HG02642 (cell line): ENCODE data around the gene NEK1.
"Not testable (repeated sequence)": the region's sequence is repeated elsewhere in the genome, so short reads cannot be mapped to it uniquely, and the experiment has no call there.

Experiments
- ATAC-seq: cut with Tn5 transposase; IDR thresholded peaks from one replicate; pipeline ENCODE4 v1.9.1; 2021; ENCODE audit warnings: mild to moderate bottlenecking; ENCODE audit not compliant: unreplicated experiment, poor library complexity

The NEK1 gene

DNA sequence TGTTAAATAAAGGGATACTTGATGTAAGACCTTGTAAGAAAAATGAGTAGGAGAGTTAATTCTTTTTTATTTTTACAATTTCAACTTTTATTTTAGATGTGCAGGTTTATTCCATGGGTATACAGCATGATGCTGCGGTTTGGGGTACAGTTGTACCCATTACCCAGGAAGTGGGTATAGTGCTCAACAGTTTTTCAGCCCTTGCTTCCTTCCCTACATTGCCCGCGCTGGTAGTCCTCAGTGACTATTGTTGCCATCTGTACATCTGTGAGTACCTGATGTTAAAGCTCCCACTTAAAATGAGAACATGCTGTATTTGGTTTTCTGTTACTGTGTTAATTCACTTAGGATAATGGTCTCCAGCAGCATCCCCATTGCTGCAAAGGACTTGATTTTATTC lies 17.7 kb upstream of the NEK1 start:
- no peak for ATAC-seq

DNA sequence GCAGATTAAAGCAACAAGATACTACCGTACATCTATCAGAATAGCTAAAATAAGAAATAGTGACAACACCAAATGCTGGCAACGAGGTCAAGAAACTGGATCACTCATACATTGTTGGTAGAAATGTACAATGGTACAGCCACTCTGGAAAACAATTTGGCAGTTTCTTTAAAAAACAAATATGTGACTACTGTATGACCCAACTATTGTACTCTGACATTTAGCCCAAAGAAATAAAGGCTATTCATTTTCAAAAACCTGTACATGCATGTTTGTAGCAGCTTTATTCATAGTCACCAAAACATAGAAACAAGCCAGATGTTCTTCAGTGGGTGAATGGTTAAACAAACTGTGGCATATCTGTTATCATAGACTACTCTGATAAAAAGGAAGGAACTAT lies 16.2 kb upstream of the NEK1 start:
- no peak for ATAC-seq

DNA sequence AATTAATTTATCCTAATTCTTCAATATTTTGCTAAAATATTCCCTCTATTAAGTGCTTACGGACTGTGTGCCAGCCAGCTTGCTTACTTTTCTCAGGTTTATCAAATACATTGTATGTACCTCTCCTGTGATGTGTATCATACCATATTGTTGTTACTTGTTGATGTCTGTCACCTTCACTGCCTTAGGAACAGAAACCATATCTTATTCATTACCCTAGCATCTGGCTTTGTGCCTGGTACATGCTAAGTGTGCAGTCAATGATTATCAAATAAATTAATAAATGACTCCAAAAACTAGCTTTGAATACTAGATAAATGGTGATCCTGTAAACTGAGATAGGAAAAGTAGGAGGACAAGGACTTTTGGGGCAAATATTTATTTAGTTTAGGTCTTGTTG lies 14.9 kb upstream of the NEK1 start:
- no peak for ATAC-seq

DNA sequence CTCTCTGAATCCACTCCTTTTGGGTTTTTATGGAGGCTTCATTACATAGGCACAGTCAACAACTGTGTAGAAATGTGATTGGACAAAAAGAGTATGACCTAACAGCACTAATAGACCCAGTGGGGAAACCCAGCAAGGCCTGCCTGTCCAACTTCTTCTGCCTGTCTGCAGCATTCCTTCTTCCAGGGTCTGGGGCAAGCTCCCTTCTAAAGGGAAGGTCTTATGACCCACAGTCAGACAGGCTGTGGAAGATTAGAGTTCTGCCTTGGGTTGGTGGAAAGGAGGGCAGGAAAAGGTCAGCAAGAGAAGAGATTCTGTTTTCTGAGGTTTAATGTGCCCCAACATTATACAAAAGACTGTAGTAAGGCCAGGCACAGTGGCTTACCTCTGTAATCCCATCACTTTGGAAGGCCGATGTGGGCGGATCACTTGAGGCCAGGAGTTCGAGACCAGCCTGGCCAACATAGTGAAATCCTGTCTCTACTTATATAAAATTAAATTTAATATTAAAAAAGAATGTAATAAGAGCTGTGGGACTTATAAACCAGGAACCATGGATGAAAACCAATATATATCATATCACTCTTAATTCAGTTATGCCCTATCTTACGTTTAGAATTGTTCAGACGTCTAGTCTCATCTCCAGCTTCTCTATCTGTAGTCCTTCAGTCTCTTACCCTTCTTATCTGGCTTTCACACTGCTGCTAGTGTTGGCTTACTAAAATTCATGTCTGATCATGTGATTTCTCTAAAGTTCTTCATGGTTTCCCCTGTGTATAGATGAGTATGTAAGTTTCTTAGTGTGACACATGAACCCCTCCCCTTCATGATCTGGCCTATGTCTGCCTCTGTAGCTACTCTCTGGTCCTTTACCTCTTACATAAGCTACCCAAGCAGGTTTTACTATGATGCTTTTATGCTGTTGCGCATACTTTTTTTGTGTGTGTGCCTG lies 14.2 kb upstream of the NEK1 start:
- peak; percentile 35 for ATAC-seq

DNA sequence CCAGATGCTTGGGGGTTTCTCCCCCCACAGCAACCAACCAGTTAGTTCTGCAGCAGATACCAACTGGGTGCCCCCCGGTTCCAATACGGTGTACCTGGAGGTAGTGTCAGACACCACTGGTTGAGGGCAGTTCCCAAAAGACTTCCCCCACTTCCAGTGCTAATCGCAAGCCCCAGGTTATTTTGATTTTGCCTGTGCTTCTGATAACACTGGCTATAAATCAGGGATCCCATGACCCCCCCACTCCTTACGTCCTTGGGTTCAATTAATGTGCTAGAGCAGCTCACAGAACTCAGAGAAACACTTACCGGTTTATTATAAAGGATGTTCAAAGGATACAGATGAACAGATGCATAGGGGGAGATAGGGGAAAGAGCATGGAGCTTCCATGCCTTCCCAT lies 13.5 kb upstream of the NEK1 start:
- no peak for ATAC-seq

DNA sequence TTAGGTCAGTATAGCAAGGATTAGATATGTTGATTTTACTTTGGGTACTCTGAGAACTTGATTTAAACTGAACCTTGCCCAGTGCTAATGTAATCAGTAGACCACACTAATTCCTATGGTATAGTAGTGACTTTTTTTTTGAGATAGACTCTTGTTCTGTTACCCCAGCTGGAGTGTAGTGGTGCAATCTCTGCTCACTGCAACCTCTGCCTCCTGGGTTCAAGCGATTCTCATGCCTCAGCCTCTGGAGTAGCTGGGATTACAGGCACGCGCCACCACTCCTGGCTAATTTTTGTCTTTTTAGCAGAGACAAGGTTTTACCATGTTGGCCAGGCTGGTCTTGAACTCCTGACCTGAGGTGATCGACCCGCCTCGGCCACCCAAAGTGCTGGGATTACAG lies 11.6 kb upstream of the NEK1 start:
- not testable (repeated sequence) for ATAC-seq

DNA sequence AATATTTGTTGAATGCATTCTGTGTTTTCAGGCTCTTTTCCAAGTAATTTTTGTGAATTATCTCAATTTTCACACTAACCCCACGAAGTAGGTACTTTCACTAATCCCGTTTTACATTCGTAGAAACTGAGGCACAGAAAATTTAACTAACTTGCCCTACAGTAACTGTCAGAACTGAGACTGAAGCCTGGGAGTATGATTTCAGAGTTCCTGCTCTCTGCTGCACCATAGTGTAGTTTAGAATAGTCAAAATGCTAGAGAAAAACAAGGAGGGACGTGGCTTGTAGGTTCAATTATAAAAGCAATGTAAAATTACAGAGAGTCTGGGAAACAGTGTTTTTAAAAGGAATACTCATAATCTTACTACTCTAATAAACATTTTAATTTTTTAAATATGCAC lies 10.2 kb upstream of the NEK1 start:
- ATAC-seq, result no peak

DNA sequence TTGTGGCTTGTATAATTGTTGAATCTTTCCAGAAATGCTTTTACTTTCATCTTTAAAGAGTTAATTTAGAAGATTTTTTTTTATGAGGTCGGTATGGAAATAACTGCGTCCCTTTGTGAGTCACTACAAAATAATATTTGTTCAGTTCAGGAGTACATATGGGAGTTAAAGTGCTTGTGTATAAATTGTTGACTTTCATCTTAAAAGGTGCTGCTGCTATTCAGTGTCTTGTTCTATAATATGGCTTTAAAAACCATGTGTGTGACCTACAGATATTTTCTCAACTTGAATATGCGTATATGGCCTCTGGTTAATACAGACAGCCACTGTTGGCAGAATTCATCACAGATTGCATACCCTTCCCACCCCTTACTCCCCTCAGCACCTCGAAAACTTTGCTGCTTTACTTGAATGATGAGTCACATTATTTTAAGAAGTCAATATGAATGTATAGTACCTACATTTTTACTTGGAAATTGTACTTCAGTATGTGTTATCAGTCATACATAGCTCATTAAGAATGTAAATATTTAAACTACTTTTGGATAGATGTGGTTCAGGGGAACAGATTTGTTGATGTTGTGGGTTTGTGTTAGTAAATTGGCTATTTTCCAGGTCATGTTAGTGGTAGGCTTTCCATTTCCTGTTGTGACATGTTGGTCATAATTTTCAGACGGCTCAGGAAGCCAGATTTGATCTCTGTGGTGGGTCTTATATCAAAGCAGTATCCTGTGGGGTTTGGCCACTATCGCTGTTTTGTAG lies 9.5 kb upstream of the NEK1 start:
- ATAC-seq, result no peak

DNA sequence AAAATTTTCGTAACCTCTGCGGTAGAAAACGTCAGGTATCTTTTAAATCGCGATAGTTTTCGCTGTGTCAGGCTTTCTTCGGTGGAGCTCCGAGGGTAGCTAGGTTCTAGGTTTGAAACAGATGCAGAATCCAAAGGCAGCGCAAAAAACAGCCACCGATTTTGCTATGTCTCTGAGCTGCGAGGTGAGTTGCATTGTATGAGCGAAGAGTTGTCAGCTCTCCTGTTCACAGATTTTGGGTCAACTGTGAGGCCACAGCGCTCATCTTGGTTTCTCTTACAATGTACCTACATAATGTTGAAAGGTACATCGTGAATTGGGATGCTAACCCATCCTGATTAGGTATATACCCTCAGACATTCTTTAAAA lies 8.5 kb upstream of the NEK1 start:
- ATAC-seq, result no peak

DNA sequence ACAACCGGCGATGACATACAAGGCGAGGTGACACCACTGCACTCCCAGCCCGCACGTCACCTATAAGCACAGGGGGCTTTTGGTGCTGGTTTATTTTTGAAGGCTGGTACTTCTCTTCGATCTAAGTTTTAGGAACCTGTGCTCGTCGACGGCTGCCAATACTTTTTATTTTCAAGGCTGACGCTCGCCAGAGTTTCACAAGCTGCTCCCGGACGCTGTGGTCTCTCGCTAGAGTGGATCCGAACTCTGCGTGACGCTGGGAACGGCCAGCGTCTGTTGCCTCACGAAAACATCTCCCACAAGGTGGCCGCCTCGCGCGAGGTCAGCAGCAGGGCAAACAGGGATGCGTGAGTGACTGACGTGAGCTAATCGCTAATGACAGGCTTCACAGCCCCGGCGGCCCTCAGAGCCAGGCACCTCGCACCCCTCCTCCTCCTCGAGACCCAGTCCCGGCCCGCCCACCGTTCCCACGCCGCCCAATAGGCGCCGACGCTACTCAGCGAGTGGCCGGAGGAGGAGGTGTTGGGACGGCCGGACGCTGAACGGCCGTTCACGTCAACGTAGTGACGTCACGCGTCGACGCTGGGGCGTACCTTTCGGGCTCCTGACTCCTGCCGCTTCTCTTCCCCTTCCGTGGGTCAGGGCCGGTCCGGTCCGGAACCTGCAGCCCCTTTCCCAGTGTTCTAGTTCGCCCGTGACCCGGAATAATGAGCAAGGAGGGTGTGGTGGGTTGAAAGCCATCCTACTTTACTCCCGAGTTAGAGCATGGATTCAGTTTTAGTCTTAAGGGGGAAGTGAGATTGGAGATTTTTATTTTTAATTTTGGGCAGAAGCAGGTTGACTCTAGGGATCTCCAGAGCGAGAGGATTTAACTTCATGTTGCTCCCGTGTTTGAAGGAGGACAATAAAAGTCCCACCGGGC lies 7.8 kb upstream of the NEK1 start, which contains the start of gene CLCN3:
TSS of gene CLCN3 (plus strand) at position 621 of the 922 bp plus-strand sequence. CDS start 15,351 bp downstream, outside the sequence.
- ATAC-seq, result peak; percentile 98

DNA sequence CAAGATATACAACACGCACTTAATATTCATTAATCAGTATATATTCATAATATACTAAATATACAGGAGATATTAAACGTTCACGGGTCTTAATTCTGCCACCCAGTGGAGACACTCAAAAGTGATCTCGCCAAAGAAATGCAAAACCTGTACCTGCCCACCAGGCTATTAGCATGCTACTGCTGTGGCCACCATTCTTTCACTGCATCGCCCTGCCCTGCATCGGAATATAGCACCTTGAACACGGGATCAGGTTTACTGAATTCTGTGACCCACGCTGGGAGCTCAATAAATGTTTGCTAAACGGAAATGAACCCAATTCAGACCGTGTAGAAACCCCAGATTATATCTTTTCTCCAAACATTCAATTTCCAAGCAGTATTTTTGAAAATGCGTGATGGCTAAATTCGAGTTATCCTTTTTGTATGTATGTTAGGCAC lies 7.2 kb upstream of the NEK1 start:
- peak; percentile 42 for ATAC-seq

DNA sequence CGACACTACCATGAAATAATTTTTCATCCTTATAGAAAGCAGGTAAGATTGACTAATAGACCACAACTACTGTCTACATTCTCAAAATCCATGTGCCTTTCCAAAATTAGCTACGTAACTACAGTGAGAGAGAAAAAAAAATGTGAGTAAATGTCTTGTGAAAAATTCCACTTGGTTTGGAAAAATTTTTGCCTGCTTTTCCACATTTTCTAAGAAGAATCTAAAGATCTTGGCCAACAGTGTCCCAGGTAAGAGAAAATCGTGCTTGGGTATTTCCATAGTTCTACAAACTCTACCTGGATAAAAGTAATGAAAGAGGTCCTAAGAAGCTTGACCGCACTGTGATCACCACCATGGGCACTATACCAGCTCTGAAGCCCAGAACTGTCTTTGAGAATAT lies 6.6 kb upstream of the NEK1 start:
- no peak for ATAC-seq

DNA sequence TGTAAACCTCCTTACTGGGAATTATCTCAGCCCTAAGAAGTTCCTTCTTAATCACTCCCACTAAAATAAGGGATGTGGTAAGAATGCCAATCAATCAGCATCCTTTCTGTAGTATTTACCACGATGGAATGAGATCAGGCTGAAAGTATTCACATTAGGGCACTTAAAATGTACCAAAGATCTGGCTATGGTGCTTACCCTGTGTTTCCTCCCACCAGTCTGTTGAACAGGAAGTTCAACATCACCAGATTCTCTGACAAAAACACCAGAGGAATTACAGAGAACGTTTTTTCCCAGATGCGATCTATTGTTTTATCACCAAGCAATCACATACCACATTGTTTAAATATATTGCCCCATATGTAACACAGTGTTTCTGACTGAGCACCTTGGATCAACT lies 5.9 kb upstream of the NEK1 start:
- ATAC-seq, result no peak

DNA sequence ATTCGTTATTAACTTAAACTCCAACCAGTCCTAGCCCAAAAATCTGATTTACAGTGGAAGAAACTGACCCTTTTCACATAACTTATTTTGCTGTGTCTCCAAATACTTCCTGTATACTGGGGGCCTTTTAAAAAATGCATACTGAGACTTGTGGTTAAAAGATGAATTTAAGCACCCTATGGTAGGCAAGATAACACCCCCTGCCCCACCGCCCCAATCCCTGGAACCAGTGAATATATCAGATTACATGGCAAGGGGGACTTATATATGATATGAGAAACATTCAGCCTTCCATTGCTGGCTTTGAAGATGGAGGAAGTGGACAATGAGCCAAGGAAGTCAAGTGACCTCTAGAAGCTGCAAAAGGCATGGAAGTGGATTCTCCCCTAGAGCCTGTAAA lies 4.9 kb upstream of the NEK1 start:
- ATAC-seq, result no peak

DNA sequence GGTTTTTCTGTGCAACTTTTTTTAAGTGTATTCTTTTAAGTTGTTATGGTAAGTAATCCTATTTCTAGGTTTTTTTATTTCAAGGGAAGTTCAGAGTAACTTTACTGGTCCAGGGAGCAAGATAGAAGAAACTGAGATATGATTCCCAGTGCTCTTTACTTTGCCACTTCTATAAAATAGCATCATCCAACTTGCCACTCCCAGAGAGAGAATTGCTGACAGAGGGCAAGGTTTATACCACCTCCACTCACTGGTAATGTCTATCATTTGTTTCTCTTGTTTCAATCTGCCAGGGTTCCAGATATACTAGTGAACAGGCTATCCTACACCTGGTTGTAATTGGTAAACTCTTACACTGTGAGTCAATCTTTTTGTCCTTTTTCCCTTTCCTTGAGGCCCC lies 4.5 kb upstream of the NEK1 start:
- no peak for ATAC-seq

DNA sequence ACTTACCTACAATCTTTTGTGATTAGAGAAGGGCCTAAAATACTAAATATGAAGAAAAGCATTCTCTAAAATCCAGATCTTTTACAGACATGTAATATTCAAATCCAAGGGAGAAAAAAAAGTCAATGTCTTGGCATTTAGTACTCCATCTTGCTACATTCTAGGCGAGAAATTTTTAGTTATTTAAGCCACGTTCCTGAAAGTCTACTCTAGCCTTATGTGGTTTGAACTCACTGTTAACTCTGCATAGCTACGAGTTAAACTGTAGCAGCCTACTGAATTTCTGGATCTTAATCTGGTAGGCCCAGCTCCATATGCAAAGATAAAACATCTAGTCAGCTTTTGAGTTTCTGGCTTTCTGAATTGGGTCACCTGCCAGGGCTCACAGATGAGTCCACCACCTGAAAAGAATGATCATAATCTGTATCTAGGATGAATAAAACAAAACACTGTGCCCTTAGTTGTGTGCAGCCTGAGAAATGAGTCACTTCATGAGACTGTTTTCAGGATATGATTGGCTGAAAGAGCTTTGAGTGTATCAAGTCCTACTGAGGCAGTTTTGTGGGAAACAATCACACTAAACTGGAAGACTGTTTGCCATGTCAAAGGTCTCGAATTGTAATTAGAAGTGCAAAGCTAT lies 3.2 kb upstream of the NEK1 start:
- ATAC-seq, result no peak

DNA sequence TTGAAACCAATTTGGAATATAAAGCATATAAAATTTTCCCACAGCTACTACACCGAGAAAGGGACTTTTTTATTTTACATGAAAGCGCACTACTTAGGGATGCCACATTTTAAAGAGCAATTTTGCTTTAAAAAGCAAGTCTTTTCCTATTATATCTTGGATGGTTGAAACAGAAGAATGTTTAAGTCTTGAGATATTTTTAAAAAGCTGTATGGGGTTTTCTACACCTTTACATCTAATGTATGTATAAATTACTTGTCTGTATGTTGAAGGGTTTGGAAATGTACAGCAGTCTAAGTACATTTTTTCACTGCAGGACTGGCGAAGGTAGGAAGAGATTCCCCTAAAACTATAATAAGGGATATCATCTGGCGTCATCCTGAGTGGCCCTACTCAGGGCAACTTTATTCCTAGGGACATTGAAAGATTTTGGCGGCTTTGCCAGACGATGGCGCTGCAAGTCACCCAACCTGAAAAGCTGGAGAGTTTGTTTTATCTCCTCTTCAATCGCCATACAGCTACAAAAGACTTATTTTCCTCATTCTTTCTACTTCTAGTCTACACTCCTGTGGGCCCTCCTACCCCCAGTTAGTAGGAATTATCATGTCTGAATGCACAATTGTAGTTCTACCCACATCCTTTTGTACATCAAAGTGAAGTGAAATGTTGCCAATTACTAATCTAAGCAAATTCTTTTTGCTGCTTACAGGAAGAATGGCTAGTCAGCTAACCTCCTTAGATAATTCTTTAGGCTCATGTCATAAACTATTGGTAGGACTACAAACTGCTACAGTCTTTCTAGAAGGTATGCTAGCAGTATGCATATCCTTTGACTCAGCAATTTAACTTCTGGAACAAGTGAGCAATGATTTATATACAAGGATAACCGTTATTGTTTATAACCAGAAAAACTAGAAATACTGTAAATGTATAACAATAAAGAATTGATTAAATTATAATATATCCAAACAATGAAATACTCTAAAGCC lies 782 bp upstream of the NEK1 start:
- ATAC-seq, result peak; percentile 36

DNA sequence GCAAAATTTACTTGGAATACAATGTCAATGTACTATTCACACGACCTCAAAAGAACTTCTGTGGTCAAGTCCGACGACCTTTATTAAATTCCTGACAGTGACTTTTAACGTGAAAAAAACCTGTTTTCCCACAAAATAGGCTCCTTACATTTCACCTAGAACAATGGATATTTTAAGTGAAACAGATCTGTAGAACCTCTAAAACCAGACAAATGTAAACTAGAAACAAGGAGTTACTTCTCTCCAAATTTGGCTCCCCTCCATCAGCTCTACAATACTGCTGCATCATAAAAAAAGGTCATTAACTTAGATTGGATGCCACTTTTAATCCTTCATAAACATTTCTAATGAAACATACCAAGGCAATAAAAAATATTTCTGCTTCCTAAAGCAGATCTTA lies 1.2 kb downstream of the NEK1 start:
- ATAC-seq, result no peak

DNA sequence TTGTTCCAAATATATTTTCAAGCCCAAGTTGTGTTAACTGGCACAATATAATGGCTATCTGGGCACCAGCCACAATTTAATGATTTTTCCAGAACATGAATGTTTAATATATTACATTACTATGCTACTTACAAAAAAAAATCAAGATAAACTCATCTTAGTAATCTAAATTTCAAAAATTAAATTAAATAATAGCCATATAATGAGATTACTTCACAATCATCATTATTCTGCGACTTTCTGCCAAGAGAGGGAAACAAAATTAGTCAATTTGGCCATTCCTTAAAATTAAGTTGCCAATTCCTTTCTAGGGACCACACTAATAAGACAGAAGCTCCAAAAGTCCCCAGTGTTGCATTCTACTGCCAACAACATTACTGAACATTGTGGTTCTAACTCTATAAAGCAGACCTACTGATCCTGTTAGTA lies 7.5 kb downstream of the NEK1 start:
- ATAC-seq, result no peak
